Femur (tissue), 1 donor: ENCODE data around the gene OR10P1.
"Not testable (repeated sequence)": the region's sequence is repeated elsewhere in the genome, so short reads cannot be mapped to it uniquely, and the experiment has no call there.

Source experiments
- DNase-seq: peaks from one replicate; pipeline ENCODE4 v3.0.0-alpha.2; 2017

Gene OR10P1

DNA sequence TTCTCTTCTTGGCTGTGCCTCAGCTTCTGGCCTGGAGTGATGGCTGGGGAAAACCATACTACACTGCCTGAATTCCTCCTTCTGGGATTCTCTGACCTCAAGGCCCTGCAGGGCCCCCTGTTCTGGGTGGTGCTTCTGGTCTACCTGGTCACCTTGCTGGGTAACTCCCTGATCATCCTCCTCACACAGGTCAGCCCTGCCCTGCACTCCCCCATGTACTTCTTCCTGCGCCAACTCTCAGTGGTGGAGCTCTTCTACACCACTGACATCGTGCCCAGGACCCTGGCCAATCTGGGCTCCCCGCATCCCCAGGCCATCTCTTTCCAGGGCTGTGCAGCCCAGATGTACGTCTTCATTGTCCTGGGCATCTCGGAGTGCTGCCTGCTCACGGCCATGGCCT is at the start of gene OR10P1:
TSS of gene OR10P1 (plus strand) at position 40 of the 400 bp plus-strand sequence. CDS start at position 40, 0 bp downstream.
- no peak for DNase-seq

- DNase-seq: not testable (repeated sequence)
These were observed 46.5 kb upstream of the OR10P1 start for GRCh38 chr12:55590152-55590551.

DNA sequence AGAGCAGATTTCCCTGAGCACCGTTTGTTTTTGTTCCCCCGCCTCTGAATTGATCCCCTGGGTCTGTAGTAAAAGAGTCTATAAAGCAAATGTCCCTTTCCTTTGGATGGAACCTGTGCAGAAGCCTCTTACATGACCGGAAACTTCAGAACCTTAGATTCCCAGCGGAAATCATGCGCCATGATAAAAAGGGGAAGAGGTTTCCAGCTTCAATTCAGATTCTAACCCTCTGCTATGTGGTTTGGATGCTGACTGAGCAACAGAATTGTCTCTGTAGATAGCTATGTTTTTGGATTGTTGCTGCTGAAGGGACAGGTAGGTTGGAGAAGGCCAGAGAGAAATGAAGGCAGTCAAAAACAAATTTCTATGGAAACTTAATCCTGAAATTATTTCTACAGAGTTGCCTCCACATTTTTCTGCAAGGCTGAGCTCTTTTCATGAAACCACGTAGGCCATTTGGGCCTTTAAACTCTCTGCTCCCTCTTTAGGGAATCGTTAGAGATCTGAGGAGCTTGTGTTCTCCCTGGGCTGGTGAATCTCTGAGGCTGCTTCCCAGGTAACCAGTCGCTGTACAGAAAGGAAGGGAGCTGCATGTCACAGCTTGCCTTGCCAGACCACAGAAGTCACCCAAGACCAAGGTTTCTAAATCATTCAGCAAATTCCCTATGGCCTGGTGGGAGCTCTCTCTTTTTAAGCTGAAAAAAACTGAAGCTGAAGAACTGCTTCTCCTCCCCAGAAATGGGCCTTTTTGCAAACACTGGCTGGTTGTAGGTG is 28.7 kb upstream of the OR10P1 start:
- DNase-seq: no peak

GRCh38 chr12:55610598-55610997 is 26.1 kb upstream of the OR10P1 start:
- DNase-seq: no peak

GRCh38 chr12:55612646-55613045 is 24.0 kb upstream of the OR10P1 start:
- no peak for DNase-seq

DNA sequence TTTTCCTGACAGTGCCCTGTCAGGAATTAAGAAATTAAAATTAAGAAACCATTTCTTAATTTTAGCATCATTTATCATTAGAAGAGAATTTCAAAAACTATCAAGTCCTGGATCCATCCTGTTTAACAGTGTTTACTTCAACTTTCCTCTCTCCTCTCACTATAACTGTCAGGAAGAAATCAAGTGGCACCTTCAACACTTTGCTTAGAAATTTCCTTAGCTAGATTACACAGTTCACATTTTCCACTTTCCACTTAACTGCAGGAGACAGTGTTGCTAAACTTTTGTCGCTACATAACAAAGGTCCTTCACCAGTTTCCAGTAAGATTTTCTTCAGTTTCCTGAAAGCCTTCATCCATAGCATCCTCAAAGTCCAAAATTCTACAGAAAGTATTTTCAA is 21.9 kb upstream of the OR10P1 start:
- no peak for DNase-seq

DNA sequence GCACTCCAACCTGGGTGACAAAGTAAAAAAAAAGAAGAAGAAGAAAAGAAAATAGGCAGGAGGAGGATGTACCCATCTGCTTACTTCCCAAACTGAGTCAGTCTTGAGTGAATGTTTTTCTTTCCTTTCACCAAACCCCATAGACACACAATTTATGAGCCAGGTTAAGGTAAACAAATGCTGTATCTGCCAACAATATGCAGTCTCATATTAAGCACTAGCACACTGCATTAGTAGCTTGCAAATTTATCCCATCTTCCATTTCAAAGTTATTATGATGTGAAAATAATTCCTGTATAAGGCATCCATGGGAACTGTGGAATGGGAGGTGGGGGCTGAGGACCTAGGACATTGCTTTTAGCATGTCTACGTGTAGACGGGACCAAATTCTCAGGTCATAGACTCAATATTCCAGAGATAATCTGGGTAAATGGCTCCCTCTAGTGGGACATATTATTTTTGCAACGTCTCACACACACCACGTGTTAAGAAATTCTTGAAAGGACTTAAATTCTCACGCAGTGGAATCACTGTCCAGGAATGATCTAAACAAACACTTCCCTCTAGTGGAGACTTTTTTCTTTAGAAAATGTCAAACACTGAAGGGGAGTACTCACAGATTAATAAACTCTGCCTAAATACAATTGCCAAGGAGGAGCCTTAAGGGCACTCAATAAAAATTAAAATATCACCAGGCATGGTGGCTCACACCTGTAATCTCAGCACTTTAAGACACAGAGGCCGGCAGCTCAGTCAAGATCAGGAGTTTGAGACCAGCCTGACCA is 17.1 kb upstream of the OR10P1 start:
- peak; percentile 48 for DNase-seq

GRCh38 chr12:55624056-55624455 is 12.6 kb upstream of the OR10P1 start:
- no peak for DNase-seq

- no peak for DNase-seq
These were observed 10.5 kb upstream of the OR10P1 start for GRCh38 chr12:55626154-55626553.

DNA sequence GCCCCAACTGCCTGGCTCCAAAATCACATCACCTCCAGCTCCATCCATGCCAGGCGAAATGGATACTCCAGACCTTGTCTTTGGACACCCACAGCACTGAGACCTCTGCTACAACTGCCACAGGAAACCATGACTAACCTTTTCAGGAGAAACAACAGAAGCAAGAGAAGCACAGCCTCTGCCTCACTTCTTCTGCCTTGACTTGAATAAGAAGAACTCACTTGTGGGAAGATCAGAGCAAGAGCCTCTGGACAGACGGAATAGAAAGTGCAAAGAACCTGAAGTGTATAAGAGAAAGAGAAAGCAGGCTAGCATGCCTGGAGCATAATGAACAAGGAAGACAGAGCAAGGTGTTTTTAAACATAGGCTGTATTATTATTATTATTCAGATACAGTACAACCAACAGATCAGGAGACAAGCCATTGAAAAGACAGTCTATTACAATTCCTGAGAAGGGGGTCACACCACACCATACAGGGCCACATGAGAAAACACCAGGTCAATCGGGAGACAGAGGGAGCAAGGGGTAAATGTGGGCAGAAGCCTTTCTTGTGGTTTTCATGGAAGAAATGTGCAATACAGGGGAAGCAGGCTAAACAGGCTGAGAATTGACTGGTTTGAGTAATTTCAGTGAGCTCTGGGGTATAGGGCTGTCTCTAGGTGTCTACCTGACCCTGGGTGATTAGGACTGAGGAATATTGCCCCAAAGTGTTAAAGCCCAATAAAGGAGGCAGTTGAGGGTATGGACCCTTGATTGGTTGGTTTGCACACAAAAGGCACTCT is 7.4 kb upstream of the OR10P1 start:
- DNase-seq: no peak

- DNase-seq: no peak
These were observed 5.6 kb upstream of the OR10P1 start for GRCh38 chr12:55631056-55631455.

DNA sequence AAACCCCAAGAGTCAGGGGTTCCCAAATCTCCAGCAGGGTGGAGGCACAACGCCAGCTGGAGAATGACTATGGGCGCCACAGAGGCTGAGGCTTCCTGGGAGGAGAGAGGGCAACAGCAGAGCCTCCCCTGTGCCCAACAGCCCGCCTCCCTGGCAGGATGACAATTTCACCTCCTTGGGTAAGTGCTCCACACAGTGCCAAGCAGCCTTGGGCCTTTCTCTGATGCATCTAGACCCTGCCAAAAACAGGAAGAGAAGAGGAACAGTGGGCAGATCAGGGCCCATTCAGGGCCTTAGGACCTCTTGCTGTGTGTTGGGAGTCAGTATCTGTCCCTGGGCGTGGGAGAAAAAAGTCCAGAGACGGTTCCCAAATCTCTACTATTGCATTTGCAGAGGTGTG is 5.0 kb upstream of the OR10P1 start:
- no peak for DNase-seq

DNA sequence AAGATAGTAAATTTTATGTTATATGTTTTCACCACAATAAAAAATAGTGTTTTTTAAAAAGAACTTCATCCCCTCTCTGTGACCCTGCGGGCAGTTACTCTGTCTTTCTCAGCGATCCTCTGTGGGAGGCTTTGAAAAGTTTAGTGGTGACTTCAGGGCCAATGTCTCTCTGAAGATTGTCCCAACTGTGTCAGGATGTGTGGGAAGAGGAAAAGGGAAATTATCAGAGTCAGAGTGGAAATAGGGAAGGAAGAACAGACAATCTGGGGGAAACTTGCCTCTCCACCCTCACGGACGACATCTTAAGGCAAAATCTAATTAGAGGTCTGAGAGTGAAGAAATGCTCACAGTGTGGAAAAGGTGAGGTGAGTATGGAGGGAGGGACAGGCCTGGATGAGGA is 3.5 kb upstream of the OR10P1 start:
- DNase-seq: no peak

DNA sequence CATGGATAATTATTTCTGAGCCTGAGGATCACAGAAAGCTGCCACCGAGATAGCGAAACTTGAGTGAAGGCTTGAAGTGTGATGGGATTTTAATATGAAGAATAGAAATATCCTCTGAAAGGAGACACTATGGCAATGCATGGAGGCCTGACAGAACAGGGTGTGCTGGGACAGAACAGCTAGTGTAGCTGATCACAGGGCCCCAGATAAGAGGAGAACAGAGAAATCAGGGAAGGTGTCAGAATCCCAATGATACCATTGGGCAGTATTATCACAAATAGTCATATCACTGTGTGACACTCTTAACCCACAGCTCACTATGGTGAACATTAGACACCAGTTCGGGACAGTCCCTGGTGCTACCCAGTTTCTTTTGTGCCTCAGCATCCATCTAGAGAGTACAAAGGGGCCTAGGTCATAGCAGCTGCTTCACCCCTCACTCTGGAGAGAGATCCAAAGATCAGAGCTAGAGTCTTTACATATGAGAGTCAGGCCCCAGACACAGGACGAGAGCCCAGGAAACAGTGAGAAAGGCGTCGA is 506 bp upstream of the OR10P1 start:
- no peak for DNase-seq

GRCh38 chr12:55637467-55637866 is 775 bp downstream of the OR10P1 start:
- DNase-seq: no peak

- no peak for DNase-seq
These were observed 4.9 kb downstream of the OR10P1 start for GRCh38 chr12:55641595-55641994.

DNA sequence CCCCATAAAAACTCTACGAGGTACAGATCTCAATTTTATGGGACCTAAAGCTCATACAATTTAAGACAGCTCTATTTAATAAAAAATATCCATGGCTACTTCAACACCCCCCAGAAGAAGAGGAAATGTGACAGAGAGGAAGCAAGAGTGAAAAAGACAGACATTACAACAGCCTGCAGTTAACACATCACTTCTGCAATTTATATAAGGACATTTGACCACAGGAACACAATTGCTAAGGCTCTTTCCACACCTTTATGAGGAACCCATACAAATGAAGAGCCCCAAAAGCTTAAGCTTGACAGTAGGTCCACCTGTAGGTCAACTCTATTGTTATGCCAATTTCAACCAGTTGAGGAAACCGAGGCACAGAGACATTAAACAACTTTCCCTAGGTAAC is 5.6 kb downstream of the OR10P1 start:
- DNase-seq: no peak

- no peak for DNase-seq
These were observed 6.0 kb downstream of the OR10P1 start for GRCh38 chr12:55642669-55643068.

- no peak for DNase-seq
These were observed 7.9 kb downstream of the OR10P1 start for GRCh38 chr12:55644591-55644990.

- DNase-seq: no peak
These were observed 10.3 kb downstream of the OR10P1 start for GRCh38 chr12:55647027-55647426.

DNA sequence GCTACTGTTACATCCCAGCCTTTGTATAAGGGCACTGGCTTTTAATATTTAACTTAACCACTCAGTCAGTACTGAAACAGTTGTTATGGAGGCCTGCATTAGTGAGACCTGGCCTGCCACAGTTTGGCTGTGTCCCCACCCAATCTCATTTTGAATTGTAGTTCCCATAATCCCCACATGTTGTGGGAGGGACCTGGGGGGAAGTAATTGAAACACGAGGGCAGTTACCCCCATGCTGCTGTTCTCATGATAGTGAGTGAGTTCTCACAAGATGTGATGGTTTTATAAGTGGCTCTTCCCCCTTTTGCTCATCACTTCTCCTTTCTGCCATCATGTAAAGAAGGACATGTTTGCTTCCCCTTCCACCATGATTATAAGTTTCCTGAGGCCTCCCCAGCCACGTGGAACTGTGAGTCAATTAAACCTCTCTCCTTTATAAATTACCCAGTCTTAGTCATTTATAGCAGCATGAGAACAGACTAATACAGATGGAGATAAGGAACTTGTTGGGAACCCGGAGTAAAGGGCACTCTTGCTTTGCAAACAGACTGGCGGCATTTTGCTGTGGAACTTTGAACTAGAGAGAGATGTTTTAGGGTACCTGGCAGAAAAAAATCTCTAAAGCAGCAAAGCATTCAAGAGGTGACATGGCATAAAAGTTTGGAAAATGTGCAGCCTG is 14.1 kb downstream of the OR10P1 start:
- DNase-seq: not testable (repeated sequence)

- no peak for DNase-seq
These were observed 14.6 kb downstream of the OR10P1 start for GRCh38 chr12:55651299-55651683.

DNA sequence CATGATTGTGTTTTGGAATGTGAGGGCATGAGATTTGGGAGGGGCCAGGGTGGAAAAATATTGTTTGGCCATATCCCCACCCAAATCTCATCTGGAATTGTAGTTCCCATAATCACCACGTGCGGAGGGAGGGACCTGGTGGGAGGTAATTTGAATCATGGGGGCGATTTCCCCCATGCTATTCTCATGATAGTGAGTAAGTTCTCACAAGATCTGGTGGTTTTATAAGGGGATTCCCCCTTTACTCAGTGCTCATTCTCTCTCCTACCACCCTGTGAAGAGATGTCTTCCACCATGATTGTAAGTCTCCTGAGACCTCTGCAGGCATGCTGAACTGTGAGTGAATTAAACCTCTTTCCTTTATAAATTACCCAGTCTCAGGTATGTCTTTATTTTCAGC is 15.7 kb downstream of the OR10P1 start:
- DNase-seq: no peak
